Activated naive CD4-positive, alpha-beta T cell treated with Interleukin-2 at 50 U/mL for 16 hours (primary cell): ENCODE measurements around the gene TSPAN18.

ENCODE experiments used
- DNase-seq: peaks from one replicate; pipeline ENCODE4 v3.0.0-alpha.2; 2020

Gene TSPAN18

DNA sequence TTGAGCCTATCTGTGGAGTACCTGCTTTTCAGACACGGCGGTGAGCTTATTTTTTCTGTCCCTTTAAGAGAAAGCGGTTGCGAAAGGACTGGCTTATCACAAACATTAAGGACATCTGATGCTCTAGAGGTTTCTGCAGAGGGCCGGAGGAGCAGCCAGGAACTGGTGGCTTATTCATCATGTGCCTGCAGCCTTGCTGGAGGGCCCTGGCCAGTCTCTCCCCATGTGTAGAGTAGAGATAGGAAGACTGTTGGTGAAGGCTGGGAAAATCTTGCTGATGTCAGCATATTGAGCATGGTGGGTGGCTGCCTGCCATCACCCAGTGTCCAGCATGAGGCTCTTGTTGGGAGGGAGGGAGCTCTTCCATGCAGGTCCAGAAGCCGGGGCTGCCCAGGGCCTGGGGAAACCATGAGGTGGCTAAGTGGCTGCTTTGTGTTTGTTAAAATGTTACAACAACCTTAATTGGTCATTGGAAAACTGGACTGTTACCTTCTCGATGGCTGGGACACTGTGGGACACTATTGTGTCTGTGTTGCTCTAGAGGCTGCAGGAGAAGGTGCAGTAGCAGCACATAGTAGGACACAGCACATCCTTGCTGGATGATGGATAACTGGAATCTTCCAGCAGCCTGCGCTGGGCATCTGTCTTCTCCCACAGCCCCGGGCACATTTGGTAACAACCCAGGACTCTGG lies 54.3 kb downstream of the TSPAN18 start:
- DNase-seq, result no peak

DNA sequence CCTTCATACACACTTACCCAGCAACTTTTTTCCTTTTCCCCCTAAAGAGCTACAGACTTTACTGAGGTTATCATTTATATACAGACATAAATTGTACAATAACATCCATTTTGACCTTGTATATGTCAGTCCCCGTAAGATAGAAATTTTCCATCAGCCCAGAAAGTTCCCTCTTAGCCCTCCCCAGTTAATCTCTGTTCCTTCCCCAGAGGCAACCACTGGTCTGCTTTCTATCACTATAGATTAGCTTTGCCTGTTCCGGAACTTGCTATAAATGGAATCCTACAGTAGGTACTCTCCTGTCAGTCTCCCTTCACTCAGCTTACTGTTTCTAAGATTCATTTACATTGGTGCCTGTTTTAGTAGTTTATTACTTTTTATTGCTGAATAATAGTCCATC lies 54.9 kb downstream of the TSPAN18 start:
- no peak for DNase-seq

DNA sequence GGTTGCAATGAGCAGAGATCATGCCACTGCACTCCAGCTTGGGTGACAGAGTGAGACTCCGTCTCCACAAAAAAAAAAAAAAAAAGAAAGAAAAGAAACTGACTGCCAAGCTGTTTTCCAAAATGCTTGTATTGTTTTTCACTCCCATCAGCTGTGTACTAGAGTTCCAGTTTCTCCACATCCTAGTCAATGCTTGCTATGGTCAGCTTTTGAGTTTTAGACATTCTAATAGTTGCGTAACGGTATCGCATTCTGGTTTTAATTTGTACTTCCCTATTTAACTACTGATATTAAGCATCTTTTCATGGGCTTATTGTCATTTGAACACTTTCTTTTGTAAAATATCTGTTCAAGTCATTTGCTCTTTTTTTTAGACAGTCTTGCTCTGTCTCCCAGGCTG lies 55.7 kb downstream of the TSPAN18 start:
- DNase-seq, result no peak

DNA sequence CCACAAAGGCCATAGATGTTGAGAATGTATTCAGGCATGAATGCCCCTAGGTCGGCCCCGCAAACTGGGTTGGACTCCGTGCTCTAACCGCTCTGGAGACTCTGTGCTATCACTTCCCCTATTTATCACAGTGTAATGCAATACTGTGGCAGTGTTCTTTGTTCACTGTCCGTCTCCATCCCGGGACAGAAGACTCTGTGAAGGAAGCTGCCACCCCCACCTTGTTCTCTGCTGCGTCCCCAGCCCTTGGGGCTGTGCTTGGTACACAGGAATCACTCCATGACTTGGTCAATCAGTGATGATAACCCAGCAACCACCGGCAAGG lies 57.6 kb downstream of the TSPAN18 start:
- no peak for DNase-seq

DNA sequence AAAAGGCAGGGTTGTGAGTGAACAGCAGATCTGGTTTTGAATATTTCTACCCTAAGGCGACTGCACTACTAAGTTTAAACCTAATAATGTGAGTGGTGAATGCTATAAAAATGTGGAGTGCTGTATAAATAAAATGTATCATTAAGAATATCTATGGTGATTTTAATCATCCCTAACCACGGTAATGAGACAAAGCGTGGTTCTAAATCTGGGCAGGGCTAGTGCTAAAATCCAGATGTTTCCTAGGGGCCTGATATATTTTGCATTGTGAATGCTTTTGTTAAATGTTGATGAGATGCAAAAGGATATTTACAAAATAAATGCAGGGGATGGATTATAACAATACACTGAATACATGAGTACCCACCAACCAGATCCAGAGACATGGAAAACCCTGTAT lies 58.1 kb downstream of the TSPAN18 start:
- DNase-seq, result no peak

DNA sequence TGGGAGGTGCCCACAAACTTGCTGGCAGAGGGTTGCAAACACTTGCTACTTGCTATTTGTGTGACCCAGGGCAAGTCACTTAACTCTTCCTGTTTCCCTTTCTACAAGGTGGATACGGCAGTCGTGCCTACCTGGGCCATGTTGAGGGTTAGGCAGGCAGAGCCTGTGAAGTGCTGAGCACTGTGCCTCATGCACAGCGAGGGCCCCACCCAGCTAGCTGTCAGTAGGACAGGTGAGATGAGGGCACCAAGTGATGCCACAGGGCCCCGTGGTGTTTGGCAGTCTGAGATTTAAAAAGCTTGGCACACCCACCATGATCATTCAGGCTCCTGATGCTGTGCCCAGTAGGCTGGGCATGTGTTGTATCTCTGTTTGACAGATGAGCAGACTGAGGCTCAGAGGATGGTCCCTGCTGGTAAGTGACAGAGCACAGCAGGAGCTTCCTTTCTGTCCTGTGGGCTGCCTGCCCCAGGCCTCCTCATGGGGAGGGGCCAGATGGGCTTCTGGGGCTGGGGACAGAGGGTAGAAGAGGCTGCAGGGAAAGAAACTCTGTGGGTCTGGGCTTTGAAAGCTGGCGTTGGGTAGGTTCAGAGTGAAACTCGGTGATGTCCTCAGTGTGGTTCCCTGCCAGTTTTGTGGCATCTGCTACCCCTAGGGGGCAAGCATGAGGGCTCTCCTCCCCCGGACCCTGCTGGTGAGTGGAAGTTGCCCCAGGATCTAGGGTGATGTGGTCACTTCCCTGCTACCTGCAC lies 59.3 kb downstream of the TSPAN18 start:
- no peak for DNase-seq

DNA sequence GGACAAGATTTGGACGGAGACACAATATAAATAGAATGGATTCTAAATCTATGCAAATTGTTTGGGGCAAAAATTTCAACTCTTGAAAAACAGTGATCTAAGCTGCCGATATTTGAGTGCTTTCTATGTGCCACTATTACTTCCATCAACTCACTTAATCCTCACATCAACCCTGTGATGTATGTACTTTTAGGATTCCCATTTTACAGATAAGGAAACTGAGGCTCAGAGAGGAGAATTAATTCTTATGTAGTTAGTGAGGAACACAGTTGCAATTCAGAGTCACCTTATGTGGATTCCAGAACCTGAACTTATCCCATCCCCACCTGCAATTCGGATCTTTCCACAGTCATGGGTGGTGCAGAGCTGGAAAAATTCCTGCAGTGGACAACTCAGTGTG lies 60.3 kb downstream of the TSPAN18 start:
- DNase-seq, result no peak

DNA sequence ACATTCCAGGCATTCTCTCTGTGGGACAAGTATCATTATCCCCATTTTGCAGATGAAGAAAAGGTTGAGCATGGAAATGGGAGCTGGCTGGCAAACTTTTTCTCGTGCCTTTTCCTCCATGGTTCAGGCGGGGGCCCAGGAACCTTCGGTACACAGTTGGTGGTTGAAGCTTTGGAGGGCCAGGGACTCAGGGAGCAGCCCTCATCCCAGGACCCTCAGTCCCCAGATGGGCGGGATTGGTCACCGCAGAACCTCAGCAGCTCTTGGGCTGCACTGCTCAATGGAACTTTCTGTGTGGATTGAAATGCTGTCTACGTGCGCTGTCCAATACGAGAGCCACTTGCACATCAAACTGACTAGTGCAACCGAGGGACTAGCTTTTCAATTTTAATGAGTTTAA lies 61.2 kb downstream of the TSPAN18 start:
- DNase-seq, result no peak

DNA sequence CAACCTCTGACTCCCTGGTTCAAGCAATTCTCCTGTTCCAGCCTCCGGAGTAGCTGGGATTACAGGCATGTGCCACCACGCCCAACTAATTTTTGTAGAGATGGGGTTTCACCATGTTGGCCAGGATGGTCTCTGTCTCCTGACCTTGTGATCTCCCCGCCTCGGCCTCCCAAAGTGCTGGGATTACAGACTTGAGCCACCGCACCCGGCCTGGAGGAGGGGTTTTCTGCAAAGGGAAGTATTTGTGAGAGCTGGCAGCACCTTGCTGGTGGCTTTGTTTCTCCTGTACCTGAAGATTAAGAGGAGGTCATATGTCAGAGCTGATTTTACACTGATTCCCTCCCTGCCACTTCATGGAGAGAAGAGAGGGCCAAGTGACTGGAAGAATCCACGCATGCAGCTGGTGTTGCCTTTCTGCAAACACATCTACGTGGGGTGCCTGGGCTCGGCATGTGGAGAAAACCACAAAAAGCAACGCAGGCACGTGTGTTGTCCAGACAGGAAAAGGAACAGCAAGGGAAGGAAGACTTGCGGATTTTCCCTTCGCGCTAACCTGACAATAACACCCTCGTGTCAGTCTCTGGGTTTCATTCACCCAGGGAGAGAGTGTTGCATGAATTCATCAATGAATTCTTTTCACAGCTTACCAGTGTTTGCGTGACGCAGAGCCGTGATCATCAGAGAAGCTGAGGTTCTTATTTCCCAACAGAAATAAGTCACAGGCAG lies 61.9 kb downstream of the TSPAN18 start:
- no peak for DNase-seq

DNA sequence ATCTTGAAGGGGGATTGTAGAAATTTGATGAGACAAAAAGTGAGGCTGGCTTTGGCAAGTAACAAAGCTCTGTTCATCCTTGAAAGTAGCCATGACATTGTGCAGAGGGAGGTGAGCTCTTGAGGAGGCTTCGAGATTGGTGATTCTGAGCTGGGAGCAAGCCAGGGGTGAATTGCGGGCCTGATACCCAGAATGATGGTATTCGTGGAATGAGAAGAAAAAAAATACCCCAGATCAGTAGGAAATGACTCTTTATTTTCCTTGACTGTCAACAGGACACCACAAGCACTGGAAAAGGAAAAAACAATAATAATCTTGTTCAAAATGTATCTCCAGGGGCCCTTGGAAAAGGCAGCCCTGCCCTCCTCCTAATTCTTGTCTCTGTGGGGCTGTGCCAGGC lies 62.7 kb downstream of the TSPAN18 start:
- no peak for DNase-seq

DNA sequence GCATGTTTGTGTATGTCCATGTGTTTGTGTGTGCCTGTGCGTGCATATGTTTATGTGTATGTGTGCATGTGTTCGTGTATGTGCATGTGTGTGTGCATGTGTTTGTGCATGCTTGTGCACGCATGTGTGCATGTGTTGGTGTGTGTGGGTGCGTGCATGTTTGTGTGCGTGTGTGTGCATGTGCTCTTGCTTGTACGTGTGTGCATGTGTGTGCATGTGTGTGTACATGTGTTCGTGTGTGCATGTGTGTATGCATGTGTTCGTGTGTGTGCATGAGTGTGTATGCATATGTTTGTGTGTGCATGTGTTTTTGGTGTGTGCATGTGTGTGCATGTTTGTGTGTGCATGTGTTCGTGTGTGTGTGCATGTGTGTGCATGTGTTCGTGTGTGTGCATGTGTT lies 63.4 kb downstream of the TSPAN18 start:
- DNase-seq, result no peak

DNA sequence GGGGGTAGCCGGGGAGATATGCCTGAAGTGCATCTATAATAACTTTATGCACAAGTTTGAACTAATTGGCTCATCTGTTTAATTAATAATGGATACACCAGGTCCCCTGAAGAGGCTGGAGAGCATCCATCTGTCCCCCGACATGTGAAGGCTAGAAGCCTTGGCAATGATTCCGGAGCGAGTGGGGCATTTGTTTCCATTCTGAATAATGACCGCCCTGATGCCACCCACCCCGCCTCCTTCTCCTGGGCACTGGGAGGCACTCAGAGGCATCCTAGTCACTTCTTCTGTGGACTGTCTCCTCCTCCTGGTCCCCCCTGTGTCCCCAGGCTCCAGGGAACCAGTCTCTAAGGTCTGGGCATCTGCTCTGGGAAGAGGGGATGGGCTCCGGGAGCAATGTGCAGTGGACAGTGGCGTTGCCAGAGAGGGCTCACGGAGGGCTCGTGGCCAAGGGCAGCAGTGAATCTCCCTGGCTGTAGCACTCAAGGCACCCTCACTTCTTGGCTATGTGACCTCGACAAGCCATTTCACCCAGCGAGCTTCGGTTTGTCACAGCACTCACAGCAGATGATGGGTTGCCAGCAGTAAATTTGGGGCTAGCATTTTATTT lies 64.7 kb downstream of the TSPAN18 start:
- DNase-seq, result no peak

DNA sequence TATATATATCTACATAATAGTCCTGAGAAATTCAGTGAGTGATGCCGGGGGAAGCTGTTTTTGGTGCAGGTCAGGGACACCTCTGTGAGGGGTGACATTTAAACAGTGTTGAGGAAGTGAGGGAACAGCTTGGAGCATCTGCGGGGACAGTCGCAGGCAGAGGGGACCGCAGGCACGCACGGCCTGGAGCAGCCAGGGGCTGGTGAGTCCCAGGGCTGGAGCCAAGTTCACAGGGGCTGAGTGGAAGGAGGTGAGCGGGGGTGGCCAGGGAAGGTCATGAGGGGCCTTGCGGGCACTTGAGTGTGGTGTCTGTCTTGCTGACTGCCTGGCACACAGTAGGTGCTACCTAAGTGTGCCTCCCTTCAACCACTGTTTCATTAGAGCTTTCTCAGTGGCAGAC lies 65.4 kb downstream of the TSPAN18 start:
- no peak for DNase-seq

DNA sequence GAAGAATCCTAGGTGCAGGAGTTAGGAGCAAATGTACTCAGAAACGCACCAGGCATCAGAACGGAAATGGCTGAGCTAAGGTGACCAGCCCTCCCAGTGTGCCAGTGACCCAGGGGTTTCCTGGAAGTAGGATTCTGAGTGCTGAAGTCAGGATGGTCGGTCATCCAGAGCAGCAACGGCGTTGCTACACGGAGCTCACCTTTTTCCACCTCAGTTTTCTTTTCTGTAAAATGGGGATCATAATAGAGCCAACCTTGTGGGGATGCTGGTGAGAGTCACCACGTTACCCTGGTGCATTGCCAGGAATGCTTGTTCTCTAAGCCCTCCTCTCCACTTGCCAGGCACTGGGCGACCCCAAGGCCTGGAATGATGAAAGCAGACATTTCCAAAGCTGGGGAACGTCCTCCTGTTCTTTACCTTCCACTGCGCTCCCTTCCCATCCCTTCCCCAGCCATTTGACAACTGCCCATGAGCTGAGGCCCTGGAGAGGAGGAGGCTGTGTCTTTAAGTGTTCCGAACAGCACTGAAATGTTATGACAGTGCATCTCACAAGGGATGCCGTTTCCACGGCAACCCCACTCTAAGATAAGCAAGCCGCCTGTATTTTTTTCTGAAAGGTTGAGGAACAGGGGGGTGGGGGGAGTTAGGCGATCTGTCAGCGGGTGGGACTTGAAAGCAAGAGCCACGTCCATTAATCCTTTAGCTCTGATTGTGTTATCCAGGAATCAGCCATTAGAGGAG lies 66.8 kb downstream of the TSPAN18 start:
- DNase-seq, result no peak

DNA sequence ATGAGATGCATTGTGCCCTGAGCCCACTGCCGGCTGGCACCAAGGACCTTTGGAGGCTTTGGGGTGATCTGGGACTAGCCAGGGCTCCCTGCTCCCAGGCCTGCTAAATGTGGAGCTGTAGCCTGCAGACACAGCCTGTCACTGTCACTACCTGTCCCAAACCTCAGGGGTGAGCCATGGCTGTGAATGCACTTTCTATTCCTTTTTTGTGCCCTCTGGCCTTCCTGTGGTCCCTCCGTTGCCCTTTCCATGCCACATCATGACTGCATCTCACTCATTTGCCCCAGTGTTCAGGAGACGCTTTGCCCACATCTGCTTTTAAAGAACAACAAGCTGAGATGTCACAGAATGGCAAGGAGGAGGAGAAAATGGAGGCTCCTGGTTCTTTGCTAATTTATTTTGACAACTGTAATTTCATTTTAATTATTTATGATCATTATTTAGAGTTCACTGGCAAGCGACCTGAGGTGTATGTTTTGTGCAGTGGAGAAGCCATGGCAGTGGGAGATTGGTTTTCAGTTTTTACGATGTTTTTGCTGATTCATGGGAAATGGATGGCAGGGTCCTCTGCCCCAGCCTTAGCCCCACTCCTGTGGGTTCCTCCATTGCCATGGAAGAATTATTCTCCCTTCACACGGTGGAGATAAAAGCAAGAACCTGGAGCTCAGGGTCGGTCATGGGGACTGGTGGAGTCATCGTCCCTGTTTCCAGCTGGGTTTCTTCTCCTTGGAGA lies 69.2 kb downstream of the TSPAN18 start:
- no peak for DNase-seq

DNA sequence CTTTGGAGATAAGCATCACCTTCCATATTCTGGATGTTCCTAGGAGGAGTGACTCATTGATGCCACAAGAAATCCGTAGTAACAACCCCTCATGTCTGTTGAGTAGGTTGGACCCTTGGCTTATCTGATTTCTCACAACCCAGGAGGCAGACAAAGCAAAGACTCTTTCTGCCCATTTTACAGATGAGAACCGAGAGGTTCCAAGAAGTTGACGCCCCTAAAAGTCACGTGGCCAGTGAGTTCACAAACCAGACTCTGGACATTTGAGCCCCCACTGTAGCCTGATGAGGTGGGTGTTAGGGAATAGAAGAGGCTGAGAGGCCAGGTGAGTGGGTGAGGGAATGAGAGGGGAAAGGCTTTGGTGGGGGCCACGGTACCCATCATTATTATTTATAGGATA lies 70.3 kb downstream of the TSPAN18 start:
- DNase-seq, result no peak

DNA sequence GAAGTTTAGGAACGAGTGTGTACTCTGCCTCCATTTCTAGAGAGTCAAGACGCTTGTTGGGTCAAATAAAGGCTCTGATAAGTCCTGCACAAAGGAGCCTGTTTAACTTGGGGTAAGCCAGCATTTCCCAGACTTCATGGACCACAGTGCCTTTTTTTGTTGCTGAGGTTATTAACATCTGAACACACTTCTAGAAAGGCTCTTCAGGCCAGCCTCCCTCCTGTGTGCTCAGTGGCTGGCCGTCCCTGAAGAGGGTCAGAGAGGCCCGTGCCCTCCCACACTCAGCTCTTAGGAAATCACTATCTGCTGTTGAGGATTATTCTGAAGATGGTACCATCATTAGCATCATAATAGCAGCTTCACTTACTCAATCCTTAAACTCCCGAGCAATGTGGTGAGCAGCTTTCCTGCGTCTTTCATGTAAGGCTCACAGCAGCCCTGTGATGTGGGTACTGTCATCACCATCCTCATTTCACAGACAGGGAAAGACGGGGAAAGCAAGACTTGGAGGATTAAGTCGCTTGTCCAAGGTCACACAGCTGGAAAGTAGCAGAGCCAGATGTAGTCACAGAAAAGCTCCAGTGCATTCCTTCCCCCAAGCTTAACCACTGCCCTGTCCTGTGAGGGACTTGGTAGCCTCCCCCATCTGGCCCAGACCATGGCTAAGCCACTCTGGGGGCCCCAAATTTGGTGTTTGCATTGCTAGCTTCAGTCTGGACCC lies 71.3 kb downstream of the TSPAN18 start:
- no peak for DNase-seq

DNA sequence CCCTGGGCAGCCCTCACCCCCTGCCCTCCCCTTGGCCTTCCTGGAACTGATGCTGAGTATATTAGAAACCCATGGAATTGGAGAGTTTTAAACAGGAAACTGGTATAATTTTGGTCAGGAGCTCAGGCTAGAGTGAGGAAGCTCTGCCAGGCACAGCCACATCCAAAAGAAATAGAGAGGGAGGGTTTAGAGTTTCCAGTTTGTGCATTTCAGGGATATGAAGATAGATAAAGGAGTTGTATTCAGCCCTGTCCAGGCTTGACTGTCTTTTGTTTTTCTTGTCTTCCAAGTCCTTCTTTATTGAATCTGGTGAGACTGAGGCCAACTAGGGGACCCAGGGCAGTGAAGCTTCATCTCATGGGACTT lies 71.8 kb downstream of the TSPAN18 start:
- no peak for DNase-seq

DNA sequence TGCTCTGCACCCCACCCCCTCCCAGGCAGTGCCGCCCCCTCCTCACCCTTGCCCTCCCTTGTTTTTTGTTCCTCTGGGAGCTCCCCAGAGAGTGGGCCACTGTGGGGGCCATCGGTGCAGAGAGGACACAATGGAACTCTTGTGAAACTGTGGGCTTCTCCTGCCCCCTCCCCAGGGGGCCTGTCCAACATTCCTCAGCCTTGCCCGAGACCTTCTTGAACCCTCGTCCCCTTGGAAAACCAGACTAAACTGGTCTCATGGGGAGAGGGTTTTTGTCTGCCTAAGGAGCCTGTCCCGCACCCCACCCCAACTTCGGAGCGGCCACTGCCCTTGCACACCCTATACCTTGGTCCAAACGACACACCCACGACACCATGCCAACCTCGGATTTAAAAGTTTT lies 72.2 kb downstream of the TSPAN18 start:
- no peak for DNase-seq

DNA sequence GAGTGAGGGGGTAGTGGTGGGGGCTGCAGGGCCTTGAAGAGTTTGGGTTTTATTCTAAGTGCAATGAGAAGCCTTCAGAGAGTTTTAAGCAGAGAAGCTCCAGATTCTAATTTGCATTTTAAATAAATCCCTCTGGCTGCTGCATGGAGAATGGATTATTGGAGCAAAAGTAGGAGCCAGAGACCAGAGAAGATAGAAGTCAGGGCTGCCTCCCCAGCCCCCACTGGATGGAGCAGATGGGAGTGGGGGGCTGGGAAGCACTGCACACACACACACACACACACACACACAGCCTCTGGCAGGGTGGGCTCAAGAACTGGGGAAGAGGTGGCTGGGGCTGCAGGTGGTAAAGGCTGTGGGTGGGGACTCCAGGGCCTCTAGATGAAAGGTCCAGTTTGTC lies 75.6 kb downstream of the TSPAN18 start:
- DNase-seq, result no peak

DNA sequence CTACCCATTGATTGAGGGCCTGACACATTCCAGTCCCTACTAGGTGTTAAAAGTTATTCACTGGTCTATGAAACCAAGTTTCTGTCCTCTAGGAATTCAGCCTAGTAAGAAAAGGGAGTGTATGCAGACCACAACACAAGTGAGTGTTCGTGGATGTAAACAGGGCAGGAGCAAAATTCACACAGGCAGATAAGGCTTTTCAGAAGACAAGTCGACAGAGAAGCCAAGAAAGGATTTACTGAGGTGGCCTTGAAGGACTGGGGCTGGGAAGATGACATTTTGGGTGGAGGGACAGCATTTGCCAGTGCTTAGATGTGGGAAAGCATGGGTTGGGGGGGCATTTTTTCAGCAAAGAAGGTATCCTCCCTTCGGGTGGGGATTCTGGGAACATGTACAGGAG lies 76.2 kb downstream of the TSPAN18 start:
- no peak for DNase-seq
